Testis (tissue), 2 donors: ENCODE measurements around the gene PRRT2.

Experiments used
- CTCF ChIP-seq, 3 experiments: fragments of 450-650 bp in 2 of 3; fragments of 200-600 bp in 1 of 3; sonication (generic) in 1 of 3; IDR thresholded peaks; one replicate each; pipeline ENCODE4 v1.5.1; 2016 to 2019; ENCODE audit warnings: antibody characterized with exemption in 3 of 3, mild to moderate bottlenecking in 2 of 3, moderate library complexity in 1 of 3
- POLR2A ChIP-seq: fragments of 450-650 bp; IDR thresholded peaks from one replicate; pipeline ENCODE4 v1.6.1; 2017; ENCODE audit warnings: antibody characterized with exemption, mild to moderate bottlenecking, moderate library complexity

DNA sequence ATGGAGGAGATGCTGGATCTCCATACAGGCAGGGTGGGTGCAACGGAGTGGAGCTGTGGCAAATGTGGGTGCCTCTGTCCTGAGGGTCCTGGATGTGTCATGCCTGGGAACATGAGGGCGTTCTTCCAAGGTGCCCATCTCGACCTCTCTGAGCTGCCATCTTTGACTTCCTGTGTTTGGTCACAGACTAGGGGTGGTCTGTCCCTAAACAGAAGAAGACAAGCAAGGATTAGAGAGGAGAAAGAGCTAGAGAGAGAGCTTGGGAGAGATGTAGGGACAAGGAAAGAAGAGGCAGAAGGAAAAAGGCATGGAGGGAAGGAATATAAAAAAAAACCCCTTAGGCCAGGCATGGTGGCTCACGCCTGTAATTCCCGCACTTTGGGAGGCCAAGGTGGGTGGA, 37.3 kb upstream of the PRRT2 start:
- TF ChIP-seq CTCF (IDR thresholded peaks at IDR 0.05) (no peak), POLR2A (no peak)
